ENCODE measurements around the gene SGPL1. TPM values are rescaled to one million over a fixed set of nuclear protein-coding genes. Genes with fewer than 3 reads are reported as not detected.

Gene SGPL1
- total and polyA plus RNA-seq, 4 donors, result 5.8 to 45.0 (median 19.1) TPM

DNA sequence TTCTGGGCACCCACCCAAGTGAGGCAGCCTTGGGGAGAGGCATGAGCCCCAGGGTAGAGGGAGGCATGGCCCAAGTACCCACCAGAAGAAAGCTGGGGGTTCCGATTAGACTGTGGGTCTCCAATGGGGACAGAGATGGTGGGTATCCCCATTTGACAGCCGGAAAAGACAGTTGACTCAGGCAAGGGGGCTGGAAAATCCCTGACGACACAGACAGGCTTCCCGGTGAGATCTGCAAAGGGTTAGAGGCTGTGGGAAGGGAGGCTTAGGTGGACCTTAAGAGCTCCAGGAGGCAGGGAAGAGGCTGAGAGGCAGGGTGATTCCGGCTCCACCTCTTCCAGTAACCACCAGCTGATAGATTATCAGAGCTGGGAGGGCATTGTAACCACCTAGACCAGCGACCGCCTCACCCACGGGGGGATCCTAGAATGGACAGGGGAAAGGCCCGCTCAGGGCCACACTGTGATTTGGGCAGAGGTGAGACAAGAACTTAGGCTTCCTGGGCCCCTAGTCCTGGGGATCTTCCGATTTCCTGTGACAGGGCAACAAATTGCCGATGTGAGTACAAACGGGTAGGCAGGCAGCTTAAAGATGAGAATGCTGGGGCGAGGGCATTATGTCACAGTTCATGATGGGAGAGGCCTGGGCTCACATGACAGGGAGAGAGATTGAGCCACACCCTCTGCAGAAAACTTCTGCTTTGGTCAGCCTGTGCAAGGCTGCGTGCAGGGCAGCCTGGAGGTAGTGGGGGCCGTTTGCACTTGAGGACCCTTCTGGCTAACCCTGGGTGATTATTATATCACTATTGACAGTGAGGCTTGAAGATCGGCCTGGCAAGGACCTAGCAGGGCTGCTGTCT is 36.0 kb upstream of the SGPL1 start:
- H3K36me3 ChIP-seq (ENCODE audit: control insufficient read depth in 1 of 2, insufficient read depth in 2 of 2, low read length in 1 of 2), result no peaks in the 10 kb centered on the region
- no peaks in the 10 kb centered on the region for H3K9me3 ChIP-seq (ENCODE audit: control insufficient read depth, low read length)
- no peaks in the 10 kb centered on the region for H3K27me3 ChIP-seq (ENCODE audit: control insufficient read depth in 1 of 2, insufficient read depth in 2 of 2, low read length in 1 of 2)
- no peak overlapping the region for H3K4me3 ChIP-seq (ENCODE audit: low read length in 2 of 2)
- H3K27ac ChIP-seq (ENCODE audit: low read depth in 1 of 2, low read length in 2 of 2), result no peak overlapping the region
- intact Hi-C loops (cut with DNase I), result no loop called here
- no peak for ATAC-seq (ENCODE audit: low FRiP score)
- no peaks in the 10 kb centered on the region for H3K4me1 ChIP-seq (ENCODE audit: control insufficient read depth in 1 of 2, insufficient read depth in 2 of 2, low read length in 2 of 2)
- 88 to 92% methylated on average over 16 of the region's 16 CpGs for WGBS, 2 donors
- DNase-seq, result peak in 1 of 2 donors; percentile 67

DNA sequence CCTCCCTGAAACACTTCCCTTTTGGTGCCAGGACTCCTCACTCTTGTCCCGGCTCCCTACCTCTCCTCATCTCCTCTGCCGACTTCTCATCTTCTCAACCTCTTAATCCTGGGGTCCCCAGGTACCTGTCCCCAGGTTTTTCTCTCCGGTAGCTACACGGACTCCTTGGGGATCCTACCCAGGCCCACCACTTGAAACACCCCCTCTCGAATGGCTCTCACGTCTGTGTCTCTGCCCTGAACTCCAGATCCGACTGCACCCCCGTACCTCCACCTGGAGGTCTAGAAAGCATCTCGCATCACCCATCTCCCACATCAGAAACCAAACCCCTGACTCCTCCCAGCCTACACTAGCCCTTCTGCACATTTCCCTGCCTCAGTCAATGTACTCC is 35.4 kb upstream of the SGPL1 start:
- no peaks in the 10 kb centered on the region for H3K9me3 ChIP-seq (ENCODE audit: control insufficient read depth, low read length)
- intact Hi-C loops (cut with DNase I), result no loop called here
- WGBS, 2 donors, result 96 to 99% methylated on average over 9 of the region's 9 CpGs
- H3K27me3 ChIP-seq (ENCODE audit: control insufficient read depth in 1 of 2, insufficient read depth in 2 of 2, low read length in 1 of 2), result no peaks in the 10 kb centered on the region
- DNase-seq, result no peak
- H3K4me1 ChIP-seq (ENCODE audit: control insufficient read depth in 1 of 2, insufficient read depth in 2 of 2, low read length in 2 of 2), result no peaks in the 10 kb centered on the region
- H3K36me3 ChIP-seq (ENCODE audit: control insufficient read depth in 1 of 2, insufficient read depth in 2 of 2, low read length in 1 of 2), result no peaks in the 10 kb centered on the region
- H3K4me3 ChIP-seq (ENCODE audit: low read length in 2 of 2), result no peak overlapping the region
- no peak overlapping the region for H3K27ac ChIP-seq (ENCODE audit: low read depth in 1 of 2, low read length in 2 of 2)
- ATAC-seq (ENCODE audit: low FRiP score), result no peak

DNA sequence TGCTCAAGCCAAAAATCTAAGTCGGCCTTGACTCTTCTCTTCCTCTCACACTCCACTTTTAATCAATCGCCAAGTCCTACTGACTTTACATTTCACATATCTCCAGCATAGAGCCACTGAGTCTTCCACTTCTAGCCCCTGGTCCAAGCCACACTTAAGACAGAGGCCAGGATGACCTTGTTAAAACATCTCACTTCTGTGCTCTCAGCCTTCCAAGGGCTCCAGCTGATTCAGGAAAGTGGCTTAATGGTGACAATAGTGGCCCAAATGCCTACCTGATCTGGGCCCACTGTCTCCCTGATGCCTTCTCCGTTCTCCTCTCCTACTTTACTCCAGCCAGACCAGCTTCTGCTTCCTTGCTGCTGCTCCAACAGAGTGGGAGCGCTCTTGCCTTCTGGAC is 35.0 kb upstream of the SGPL1 start:
- Histone ChIP-seq H3K9me3 (ENCODE audit: control insufficient read depth, low read length) (no peaks in the 10 kb centered on the region), H3K4me1 (ENCODE audit: control insufficient read depth in 1 of 2, insufficient read depth in 2 of 2, low read length in 2 of 2) (no peaks in the 10 kb centered on the region), H3K27ac (ENCODE audit: low read depth in 1 of 2, low read length in 2 of 2) (no peak overlapping the region), H3K4me3 (ENCODE audit: low read length in 2 of 2) (no peak overlapping the region), H3K27me3 (ENCODE audit: control insufficient read depth in 1 of 2, insufficient read depth in 2 of 2, low read length in 1 of 2) (no peaks in the 10 kb centered on the region), H3K36me3 (ENCODE audit: control insufficient read depth in 1 of 2, insufficient read depth in 2 of 2, low read length in 1 of 2) (no peaks in the 10 kb centered on the region)
- intact Hi-C loops (cut with DNase I), result no loop called here
- no peak for ATAC-seq (ENCODE audit: low FRiP score)
- DNase-seq, result no peak
- 96 to 97% methylated on average over 4 of the region's 4 CpGs for WGBS, 2 donors

DNA sequence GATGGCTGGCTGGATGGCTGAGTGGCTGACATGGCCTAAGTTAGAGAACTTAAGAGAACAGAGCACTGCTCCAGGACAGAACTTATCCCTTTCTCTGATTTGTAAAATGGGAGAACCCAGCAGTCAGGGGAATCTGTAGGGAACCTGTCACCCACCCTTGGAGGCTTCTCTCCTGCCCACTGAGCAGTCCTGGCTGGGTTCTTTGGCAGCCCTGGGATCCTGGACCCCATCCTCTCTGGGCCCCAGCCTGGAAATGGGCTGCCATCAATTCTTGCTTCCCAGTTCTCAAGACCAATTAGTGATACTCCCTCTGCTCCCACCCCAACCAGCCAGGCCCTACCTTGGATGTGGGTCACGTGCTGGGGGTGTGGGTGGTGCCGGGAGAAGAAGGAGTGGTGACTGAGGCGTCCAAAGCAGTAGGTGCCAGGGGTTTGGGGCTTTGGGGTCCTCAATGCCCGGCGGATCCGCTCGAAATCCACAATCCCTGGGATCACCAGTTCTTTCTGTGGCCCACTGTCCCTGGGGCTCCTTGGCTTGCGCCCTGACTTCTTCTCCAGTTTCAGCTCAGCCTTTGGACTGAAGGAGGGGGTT is 34.2 kb upstream of the SGPL1 start:
- DNase-seq, result no peak
- no peak overlapping the region for H3K4me3 ChIP-seq (ENCODE audit: low read length in 2 of 2)
- H3K36me3 ChIP-seq (ENCODE audit: control insufficient read depth in 1 of 2, insufficient read depth in 2 of 2, low read length in 1 of 2), result no peaks in the 10 kb centered on the region
- no peak overlapping the region for H3K27ac ChIP-seq (ENCODE audit: low read depth in 1 of 2, low read length in 2 of 2)
- no peaks in the 10 kb centered on the region for H3K4me1 ChIP-seq (ENCODE audit: control insufficient read depth in 1 of 2, insufficient read depth in 2 of 2, low read length in 2 of 2)
- H3K27me3 ChIP-seq (ENCODE audit: control insufficient read depth in 1 of 2, insufficient read depth in 2 of 2, low read length in 1 of 2), result no peaks in the 10 kb centered on the region
- H3K9me3 ChIP-seq (ENCODE audit: control insufficient read depth, low read length), result no peaks in the 10 kb centered on the region
- ATAC-seq (ENCODE audit: low FRiP score), result no peak
- 95% methylated on average over 8 of the region's 8 CpGs for WGBS, 2 donors
- intact Hi-C loops (cut with DNase I), result no loop called here

DNA sequence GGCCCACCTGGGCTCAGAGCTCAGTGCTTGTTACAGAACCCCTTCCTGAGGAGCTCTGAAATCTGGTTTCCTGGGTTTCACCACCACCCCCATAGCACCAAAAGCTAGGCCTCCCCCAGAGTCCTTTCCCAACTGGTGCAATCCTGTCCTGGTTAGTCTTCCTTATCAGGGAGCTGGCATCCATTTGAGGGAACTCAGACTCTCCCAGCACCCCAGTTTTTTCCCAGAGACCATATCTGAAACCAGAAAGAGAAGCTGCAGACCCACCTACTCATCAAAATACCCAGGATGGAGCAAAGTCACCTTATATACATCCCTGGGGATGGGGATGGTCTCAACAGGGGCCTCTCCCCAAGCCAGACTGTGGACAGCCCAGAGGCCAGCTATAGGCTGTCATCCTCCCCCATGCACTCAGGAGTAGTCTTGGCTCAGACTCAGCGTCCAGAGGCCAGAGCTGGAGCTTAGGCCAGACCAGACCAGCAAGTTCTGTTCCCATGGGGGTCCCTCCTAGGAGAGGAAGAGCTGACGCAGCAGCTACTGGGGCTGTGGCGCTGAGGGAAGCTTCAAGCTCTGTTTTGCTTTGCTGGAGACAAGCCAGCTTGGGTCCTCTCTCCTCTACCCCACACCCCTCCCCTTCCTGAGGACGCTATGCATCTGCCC is 33.5 kb upstream of the SGPL1 start:
- DNase-seq, result no peak
- Histone ChIP-seq H3K36me3 (ENCODE audit: control insufficient read depth in 1 of 2, insufficient read depth in 2 of 2, low read length in 1 of 2) (no peaks in the 10 kb centered on the region), H3K4me3 (ENCODE audit: low read length in 2 of 2) (no peak overlapping the region), H3K27me3 (ENCODE audit: control insufficient read depth in 1 of 2, insufficient read depth in 2 of 2, low read length in 1 of 2) (no peaks in the 10 kb centered on the region), H3K27ac (ENCODE audit: low read depth in 1 of 2, low read length in 2 of 2) (no peak overlapping the region), H3K9me3 (ENCODE audit: control insufficient read depth, low read length) (no peaks in the 10 kb centered on the region), H3K4me1 (ENCODE audit: control insufficient read depth in 1 of 2, insufficient read depth in 2 of 2, low read length in 2 of 2) (no peaks in the 10 kb centered on the region)
- no peak for ATAC-seq (ENCODE audit: low FRiP score)
- intact Hi-C loops (cut with DNase I), result no loop called here
- 83 to 87% methylated on average over 4 of the region's 4 CpGs for WGBS, 2 donors

DNA sequence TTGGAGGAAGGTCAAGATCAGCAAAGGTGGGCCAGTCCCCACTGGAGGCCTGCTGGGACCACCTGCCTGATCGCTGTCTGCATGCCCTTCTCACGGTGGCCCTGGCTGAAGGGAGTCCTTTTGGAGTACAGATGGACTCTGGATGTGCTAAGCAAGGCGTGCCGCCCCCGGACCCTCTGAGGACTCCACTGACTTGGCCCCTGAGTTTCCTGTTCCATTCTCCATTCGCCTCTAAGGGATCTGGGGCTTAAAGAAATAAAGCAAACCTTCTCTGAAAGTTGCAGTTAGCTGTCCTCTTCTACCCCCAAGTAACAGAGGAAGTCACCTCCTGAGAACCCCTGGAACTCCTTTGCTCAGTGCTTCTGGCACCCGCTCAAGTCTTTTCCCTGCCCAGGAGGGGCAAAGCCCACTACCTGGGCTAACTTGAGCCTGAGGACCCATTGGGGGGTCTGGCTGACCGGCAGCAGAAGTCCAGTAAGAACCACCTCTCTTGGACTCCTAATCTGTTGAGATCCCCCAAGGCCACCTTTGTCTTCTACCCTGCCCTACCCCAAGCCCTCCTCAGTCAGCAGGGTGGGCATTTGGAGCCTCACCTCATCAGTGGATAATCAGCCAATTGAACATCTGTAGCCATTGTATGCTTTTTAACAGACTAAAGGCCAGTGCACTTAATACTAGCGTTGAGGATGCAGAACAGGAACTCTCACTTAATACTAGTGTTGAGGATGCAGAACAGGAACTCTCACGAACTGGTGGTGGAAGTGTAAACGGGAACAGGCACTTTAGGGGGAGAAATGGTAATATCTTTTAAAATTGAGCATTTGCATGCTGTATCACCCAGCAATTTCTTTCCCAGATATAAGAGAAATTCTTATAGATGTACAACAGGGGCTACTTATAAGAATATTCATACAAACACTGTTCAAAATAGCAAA is 32.7 kb upstream of the SGPL1 start:
- Histone ChIP-seq H3K4me3 (ENCODE audit: low read length in 2 of 2) (no peak overlapping the region), H3K36me3 (ENCODE audit: control insufficient read depth in 1 of 2, insufficient read depth in 2 of 2, low read length in 1 of 2) (no peaks in the 10 kb centered on the region), H3K9me3 (ENCODE audit: control insufficient read depth, low read length) (no peaks in the 10 kb centered on the region), H3K4me1 (ENCODE audit: control insufficient read depth in 1 of 2, insufficient read depth in 2 of 2, low read length in 2 of 2) (no peaks in the 10 kb centered on the region), H3K27ac (ENCODE audit: low read depth in 1 of 2, low read length in 2 of 2) (no peak overlapping the region), H3K27me3 (ENCODE audit: control insufficient read depth in 1 of 2, insufficient read depth in 2 of 2, low read length in 1 of 2) (no peaks in the 10 kb centered on the region)
- DNase-seq, result peak in 1 of 2 donors; percentile 72
- 87% methylated on average over 11 of the region's 11 CpGs for WGBS, 2 donors
- intact Hi-C loops (cut with DNase I), result no loop called here
- ATAC-seq (ENCODE audit: low FRiP score), result no peak

DNA sequence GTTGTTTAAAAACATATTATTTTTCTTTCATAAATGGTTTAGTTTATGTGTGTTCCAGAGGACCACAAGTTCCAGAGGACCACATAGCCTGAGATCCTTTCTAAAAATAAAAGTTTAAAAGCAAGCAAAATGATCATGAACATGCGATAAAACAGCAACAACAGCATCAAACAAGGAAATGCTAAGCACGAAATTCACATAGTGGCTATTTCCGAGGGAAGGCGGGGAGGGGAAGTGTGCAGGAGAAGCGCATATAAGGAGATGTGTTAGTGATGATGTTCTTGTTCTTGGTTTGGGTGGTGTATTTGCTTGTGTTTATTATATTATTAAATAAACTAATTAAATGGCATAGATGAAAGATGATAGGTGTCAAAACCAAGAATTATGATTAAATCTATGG is 31.7 kb upstream of the SGPL1 start:
- no peak overlapping the region for H3K27ac ChIP-seq (ENCODE audit: low read depth in 1 of 2, low read length in 2 of 2)
- DNase-seq, result no peak
- no peaks in the 10 kb centered on the region for H3K27me3 ChIP-seq (ENCODE audit: control insufficient read depth in 1 of 2, insufficient read depth in 2 of 2, low read length in 1 of 2)
- no peak for ATAC-seq (ENCODE audit: low FRiP score)
- no peaks in the 10 kb centered on the region for H3K36me3 ChIP-seq (ENCODE audit: control insufficient read depth in 1 of 2, insufficient read depth in 2 of 2, low read length in 1 of 2)
- no peaks in the 10 kb centered on the region for H3K4me1 ChIP-seq (ENCODE audit: control insufficient read depth in 1 of 2, insufficient read depth in 2 of 2, low read length in 2 of 2)
- intact Hi-C loops (cut with DNase I), result no loop called here
- no peaks in the 10 kb centered on the region for H3K9me3 ChIP-seq (ENCODE audit: control insufficient read depth, low read length)
- 84 to 86% methylated on average over 5 of the region's 5 CpGs for WGBS, 2 donors
- H3K4me3 ChIP-seq (ENCODE audit: low read length in 2 of 2), result no peak overlapping the region

DNA sequence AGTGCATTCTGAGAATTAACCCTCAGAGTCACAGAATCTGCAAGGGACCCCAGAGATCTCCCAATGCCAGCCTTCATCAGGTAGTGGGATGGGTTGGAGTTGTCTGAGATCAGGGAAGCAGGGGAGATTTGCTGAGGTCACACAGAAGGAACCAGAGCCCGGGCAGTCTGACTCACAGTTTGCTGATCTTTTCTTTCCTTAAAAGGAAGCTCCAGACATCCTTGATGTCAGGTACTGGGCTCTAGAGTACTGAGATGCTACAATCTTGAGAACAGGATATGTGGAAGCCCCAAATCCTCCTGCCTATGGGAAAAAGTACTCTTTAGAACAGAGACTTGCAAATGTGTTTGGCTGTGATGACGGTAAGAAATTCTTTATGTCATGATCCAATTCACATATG is 31.3 kb upstream of the SGPL1 start:
- Histone ChIP-seq H3K9me3 (ENCODE audit: control insufficient read depth, low read length) (no peaks in the 10 kb centered on the region), H3K27me3 (ENCODE audit: control insufficient read depth in 1 of 2, insufficient read depth in 2 of 2, low read length in 1 of 2) (no peaks in the 10 kb centered on the region), H3K36me3 (ENCODE audit: control insufficient read depth in 1 of 2, insufficient read depth in 2 of 2, low read length in 1 of 2) (no peaks in the 10 kb centered on the region), H3K4me1 (ENCODE audit: control insufficient read depth in 1 of 2, insufficient read depth in 2 of 2, low read length in 2 of 2) (no peaks in the 10 kb centered on the region), H3K4me3 (ENCODE audit: low read length in 2 of 2) (no peak overlapping the region), H3K27ac (ENCODE audit: low read depth in 1 of 2, low read length in 2 of 2) (no peak overlapping the region)
- ATAC-seq (ENCODE audit: low FRiP score) (no peak), DNase-seq (no peak)
- WGBS, 2 donors, result 74 to 86% methylated on average over 2 of the region's 2 CpGs
- intact Hi-C loops (cut with DNase I), result no loop called here

Data from aorta (tissue), 5 donors.